Head of caudate nucleus (tissue), 42 donors: ENCODE measurements around the gene CCPG1.

Experiments
- DNase-seq, 42 donors: peaks; one replicate each; pipeline versions ENCODE4 v3.0.0 to v3.0.0-alpha.2; 2020 to 2021; ENCODE audit warnings: mixed read lengths in 7 of 42
- intact Hi-C: fragments of 100-400 bp; cut with DNase I; formaldehyde crosslinking; loops from one replicate; pipeline ENCODE4 v1.15.0; 2022

The CCPG1 gene

GRCh38 chr15:55327387-55327786, 80.8 kb downstream of the CCPG1 start:
- intact Hi-C loops: no loop called here

GRCh38 chr15:55322467-55322866, 85.7 kb downstream of the CCPG1 start:
- intact Hi-C loops: no loop called here
- no peak for DNase-seq

More at GRCh38 chr15:55327387-55327786, 80.8 kb downstream of the CCPG1 start:
- no peak for DNase-seq

- no peak for DNase-seq
- intact Hi-C loops: no loop called here
Measured at GRCh38 chr15:55320963-55321362, 87.2 kb downstream of the CCPG1 start.

GRCh38 chr15:55320238-55320550, 88.0 kb downstream of the CCPG1 start:
- DNase-seq: no peak
- intact Hi-C loops: no loop called here

GRCh38 chr15:55319537-55320237, 88.5 kb downstream of the CCPG1 start:
- no peak for DNase-seq
- intact Hi-C loops: no loop called here

GRCh38 chr15:55318588-55319494, 89.3 kb downstream of the CCPG1 start, which contains the start of the genes PIGB and PIGBOS1:
PIGB (plus strand) TSS chr15:55319222; CDS start chr15:55319251, 29 bp downstream.
PIGBOS1 (minus strand) TSS chr15:55319123; CDS start chr15:55317792, 1,331 bp downstream.
- peak; percentile 67 to 93 (median 84) for DNase-seq
- intact Hi-C loops: no loop called here
